ENCODE measurements around the gene ACVR2A. TPM values are rescaled to one million over a fixed set of nuclear protein-coding genes. Genes with fewer than 3 reads are reported as not detected.

The ACVR2A gene
- total RNA-seq, 1 donor from 2014 or later: 19.0 TPM

GRCh38 chr2:147888680-147889079 lies 43.9 kb downstream of the ACVR2A start:
- intact Hi-C loops (cut with DNase I): no loop called here
- Histone ChIP-seq H3K9me3 (no peaks in the 10 kb centered on the region), H3K27ac (no peak overlapping the region), H3K4me1 (peaks cover 7% of the 10 kb centered on the region), H3K36me3 (no peaks in the 10 kb centered on the region), H3K4me3 (no peak overlapping the region), H3K27me3 (no peaks in the 10 kb centered on the region)
- ATAC-seq (no peak), DNase-seq (no peak)
- TF ChIP-seq, protein P1, sequence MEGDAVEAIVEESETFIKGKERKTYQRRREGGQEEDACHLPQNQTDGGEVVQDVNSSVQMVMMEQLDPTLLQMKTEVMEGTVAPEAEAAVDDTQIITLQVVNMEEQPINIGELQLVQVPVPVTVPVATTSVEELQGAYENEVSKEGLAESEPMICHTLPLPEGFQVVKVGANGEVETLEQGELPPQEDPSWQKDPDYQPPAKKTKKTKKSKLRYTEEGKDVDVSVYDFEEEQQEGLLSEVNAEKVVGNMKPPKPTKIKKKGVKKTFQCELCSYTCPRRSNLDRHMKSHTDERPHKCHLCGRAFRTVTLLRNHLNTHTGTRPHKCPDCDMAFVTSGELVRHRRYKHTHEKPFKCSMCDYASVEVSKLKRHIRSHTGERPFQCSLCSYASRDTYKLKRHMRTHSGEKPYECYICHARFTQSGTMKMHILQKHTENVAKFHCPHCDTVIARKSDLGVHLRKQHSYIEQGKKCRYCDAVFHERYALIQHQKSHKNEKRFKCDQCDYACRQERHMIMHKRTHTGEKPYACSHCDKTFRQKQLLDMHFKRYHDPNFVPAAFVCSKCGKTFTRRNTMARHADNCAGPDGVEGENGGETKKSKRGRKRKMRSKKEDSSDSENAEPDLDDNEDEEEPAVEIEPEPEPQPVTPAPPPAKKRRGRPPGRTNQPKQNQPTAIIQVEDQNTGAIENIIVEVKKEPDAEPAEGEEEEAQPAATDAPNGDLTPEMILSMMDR (IDR thresholded peaks at IDR 0.05): no peak

- ATAC-seq: no peak
- no peaks in the 10 kb centered on the region for H3K27me3 ChIP-seq
- TF ChIP-seq, protein P1 (IDR thresholded peaks at IDR 0.05): no peak
- DNase-seq: no peak
- intact Hi-C loops (cut with DNase I): no loop called here
- H3K4me3 ChIP-seq: no peak overlapping the region
- peaks cover 9% of the 10 kb centered on the region for H3K36me3 ChIP-seq
- no peaks in the 10 kb centered on the region for H3K4me1 ChIP-seq
- H3K9me3 ChIP-seq: no peaks in the 10 kb centered on the region
- H3K27ac ChIP-seq: no peak overlapping the region
Observed at GRCh38 chr2:147904051-147904450, 59.2 kb downstream of the ACVR2A start.

GRCh38 chr2:147909178-147909577 lies 64.3 kb downstream of the ACVR2A start:
- Histone ChIP-seq H3K9me3 (no peaks in the 10 kb centered on the region), H3K27ac (no peak overlapping the region), H3K27me3 (no peaks in the 10 kb centered on the region), H3K4me1 (peaks cover 10% of the 10 kb centered on the region), H3K4me3 (no peak overlapping the region), H3K36me3 (no peaks in the 10 kb centered on the region)
- TF ChIP-seq, protein P1 (IDR thresholded peaks at IDR 0.05): no peak
- ATAC-seq (no peak), DNase-seq (no peak)
- intact Hi-C loops (cut with DNase I): no loop called here

DNA sequence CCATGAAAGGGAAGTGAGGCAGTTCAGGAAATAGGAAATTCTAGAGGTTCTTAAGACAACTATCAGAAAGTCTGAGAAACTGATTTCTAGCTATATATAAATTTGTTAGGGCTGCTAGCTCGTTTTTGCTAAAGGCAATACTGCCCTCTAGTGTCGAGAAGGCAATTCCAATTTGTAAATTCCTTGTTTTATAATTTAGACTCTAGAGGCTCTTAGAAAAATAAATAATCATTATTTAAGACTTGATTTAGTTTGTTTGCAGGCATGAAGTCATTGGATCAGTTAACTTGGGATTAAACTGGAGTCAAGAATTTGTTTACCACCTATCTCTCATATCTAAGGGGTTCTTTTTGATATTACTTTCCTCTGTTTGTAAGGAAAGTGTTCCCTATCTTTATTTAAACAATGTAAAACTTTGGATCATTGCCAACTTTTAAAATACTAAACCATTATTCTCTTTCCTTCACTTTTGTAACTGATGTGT lies 66.2 kb downstream of the ACVR2A start:
- H3K36me3 ChIP-seq: peaks cover 4% of the 10 kb centered on the region
- ATAC-seq (peak; percentile 65), DNase-seq (no peak)
- no peaks in the 10 kb centered on the region for H3K27me3 ChIP-seq
- H3K4me3 ChIP-seq: no peak overlapping the region
- H3K27ac ChIP-seq: no peak overlapping the region
- TF ChIP-seq, protein P1 (IDR thresholded peaks at IDR 0.05): peak; percentile 84
- H3K9me3 ChIP-seq: no peaks in the 10 kb centered on the region
- H3K4me1 ChIP-seq: peaks cover 11% of the 10 kb centered on the region
- intact Hi-C loops (cut with DNase I): no loop called here

GRCh38 chr2:147913701-147914480 lies 69.1 kb downstream of the ACVR2A start:
- TF ChIP-seq, protein P1 (IDR thresholded peaks at IDR 0.05): no peak

More at GRCh38 chr2:147913701-147914480, 69.1 kb downstream of the ACVR2A start:
- Histone ChIP-seq H3K4me3 (no peak overlapping the region), H3K36me3 (peaks cover 16% of the 10 kb centered on the region), H3K27me3 (no peaks in the 10 kb centered on the region), H3K4me1 (peaks cover 11% of the 10 kb centered on the region), H3K9me3 (no peaks in the 10 kb centered on the region), H3K27ac (no peak overlapping the region)
- DNase-seq: no peak
- intact Hi-C loops (cut with DNase I): no loop called here
- peak; percentile 40 for ATAC-seq
